ENCODE data around the gene CDK17. TPM values are rescaled to one million over a fixed set of nuclear protein-coding genes. Genes with fewer than 3 reads are reported as not detected.
A peak's percentile ranks its signal among the peaks of the same experiment; 100 is the strongest.

Gene CDK17
- total and polyA plus RNA-seq, 9 of the 15 experiments (the other 6 are each of a cell fraction or from before 2014, with no cell fraction given): 4.8 to 39.3 (median 21.6) TPM

- no peak for TF ChIP-seq ZNF407 (IDR thresholded peaks at IDR 0.05; ENCODE audit: low read depth)
- no peak for TF ChIP-seq HMG20B (CRISPR knock-in tag; IDR thresholded peaks at IDR 0.05)
- TF ChIP-seq ZNF766 (CRISPR knock-in tag; conservative IDR thresholded peaks at IDR 0.05): 0 out of 2 replicates have a peak, but pooled peaks have one; percentile 46
- TF ChIP-seq ZNF639 (CRISPR knock-in tag; conservative IDR thresholded peaks at IDR 0.05 in 1 of 2, IDR thresholded peaks at IDR 0.05 in 1 of 2): peak in 1 of 2 experiments; percentile 84; a peak in 2 of 4 replicates
- TF ChIP-seq EP300 (IDR thresholded peaks at IDR 0.05; ENCODE audit: low read length): no peak
- TF ChIP-seq CTCF (IDR thresholded peaks at IDR 0.05 in 2 of 3, conservative IDR thresholded peaks at IDR 0.05 in 1 of 3; ENCODE audit: insufficient read depth in 2 of 3, low read depth in 1 of 3, low read length in 3 of 3): peak; percentile 25 to 75 (median 58); a peak in 4 of 6 replicates
- TF ChIP-seq ZFP91 (CRISPR knock-in tag; IDR thresholded peaks at IDR 0.05): no peak
- peak; percentile 35; the same call in 1 of the 2 replicates for TF ChIP-seq ATF7 (IDR thresholded peaks at IDR 0.05)
- no peak for TF ChIP-seq TARDBP (IDR thresholded peaks at IDR 0.05)
- peak; percentile 81 for TF ChIP-seq CCNT2 (IDR thresholded peaks at IDR 0.05; ENCODE audit: borderline replicate concordance, extremely low read depth, insufficient read length, low read depth, low read length)
Observed at GRCh38 chr12:96399919-96400630, at the start of gene CDK17 (continued).

All from K562 (cell line).